Effector memory CD8-positive, alpha-beta T cell (primary cell): ENCODE measurements around the gene COL20A1.

Experiments used
- ATAC-seq: fragments of 150-1000 bp; cut with Tn5 transposase; replicated peaks from 2 replicates; pipeline ENCODE4 v1.10.0; 2021; ENCODE audit warnings: mild to moderate bottlenecking, moderate library complexity
- DNase-seq, 3 experiments: peaks; one replicate each; pipeline ENCODE4 v3.0.0; 2021
- H3K27ac Mint-ChIP-seq, 2 donors: one replicate each; pipeline ENCODE4 v1.8.0; 2022; ENCODE audit warnings: mild to moderate bottlenecking in 2 of 2, mixed read lengths in 2 of 2, moderate library complexity in 2 of 2
- H3K27me3 Mint-ChIP-seq, 2 donors: one replicate each; pipeline ENCODE4 v1.8.0; 2022; ENCODE audit warnings: mixed read lengths in 2 of 2
- H3K36me3 Mint-ChIP-seq: one replicate; pipeline ENCODE4 v1.8.0; 2022; ENCODE audit warnings: mild to moderate bottlenecking, moderate library complexity, mixed read lengths; ENCODE audit not compliant: insufficient read depth
- H3K4me1 Mint-ChIP-seq, 2 donors: one replicate each; pipeline ENCODE4 v1.8.0; 2022; ENCODE audit warnings: low read depth in 2 of 2, mixed read lengths in 2 of 2
- H3K4me3 Mint-ChIP-seq, 2 donors: one replicate each; pipeline ENCODE4 v1.8.0; 2022; ENCODE audit warnings: mild to moderate bottlenecking in 2 of 2, mixed read lengths in 2 of 2, moderate library complexity in 2 of 2
- H3K9me3 Mint-ChIP-seq, 2 donors: one replicate each; pipeline ENCODE4 v1.8.0; 2022; ENCODE audit warnings: mixed read lengths in 2 of 2

The COL20A1 gene

DNA sequence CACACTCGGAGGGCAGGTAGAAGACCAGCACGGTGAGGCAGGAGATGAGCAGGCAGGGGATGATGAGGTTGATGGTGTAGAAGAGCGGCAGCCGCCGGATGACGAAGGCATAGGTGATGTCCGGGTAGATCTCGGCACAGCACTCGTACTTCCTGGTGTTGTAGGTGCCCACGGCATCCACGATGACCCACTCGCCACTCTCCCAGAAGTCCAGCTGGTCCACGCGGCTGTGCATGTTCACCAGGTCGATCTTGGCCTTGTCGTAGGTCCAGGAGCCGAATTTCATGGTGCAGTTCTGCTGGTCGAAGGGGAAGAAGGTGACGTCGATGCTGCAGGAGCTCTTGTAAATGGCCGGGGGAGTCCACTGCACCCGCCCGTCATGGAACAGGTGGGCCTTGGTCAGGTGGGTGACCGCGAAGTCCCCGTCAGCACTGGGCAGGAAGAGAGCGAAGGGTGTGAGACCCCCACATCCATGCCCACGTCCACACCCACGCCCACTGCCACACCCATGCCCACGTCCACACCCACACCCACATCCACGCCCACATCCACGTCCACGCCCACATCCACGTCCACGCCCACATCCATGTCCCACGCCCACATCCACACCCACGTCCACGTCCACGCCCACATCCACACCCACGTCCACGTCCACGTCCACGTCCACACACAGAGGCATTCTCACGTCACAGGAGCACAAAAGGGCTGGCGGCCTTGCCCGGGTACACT, 57.8 kb downstream of the COL20A1 start:
- H3K4me3 Mint-ChIP-seq = no peak overlapping the region
- no peaks in the 10 kb centered on the region for H3K4me1 Mint-ChIP-seq
- peak overlapping the region in 1 of 2 donors; percentile 57 for H3K27ac Mint-ChIP-seq
- peaks cover 0 to 8% of the 10 kb centered on the region in 2 donors for H3K9me3 Mint-ChIP-seq
- no peaks in the 10 kb centered on the region for H3K36me3 Mint-ChIP-seq
- H3K27me3 Mint-ChIP-seq = peaks cover 0 to 5% of the 10 kb centered on the region in 2 donors
- no peak for DNase-seq
- ATAC-seq = no peak

DNA sequence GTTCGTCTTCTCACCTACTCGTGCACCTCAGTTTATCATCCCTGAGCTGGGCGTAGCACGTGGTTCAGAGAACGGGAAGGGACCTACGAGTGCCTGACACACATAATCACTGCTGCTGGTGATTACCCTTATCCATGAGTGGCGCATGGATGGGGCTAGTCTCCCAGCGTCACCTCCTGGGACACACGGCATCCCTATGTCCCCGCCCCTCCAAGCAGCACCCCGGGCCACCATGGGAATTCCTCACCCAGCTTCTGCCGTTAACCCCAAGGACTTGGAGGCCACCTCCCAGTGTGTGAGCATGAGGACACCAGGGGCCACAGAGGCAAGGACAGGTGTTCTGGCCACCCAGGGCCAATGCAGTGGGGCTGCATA, 58.3 kb downstream of the COL20A1 start:
- Mint-ChIP-seq H3K4me1 (no peaks in the 10 kb centered on the region), H3K4me3 (no peak overlapping the region), H3K27ac (peak overlapping the region in 1 of 2 donors; percentile 57), H3K27me3 (peaks cover 0 to 6% of the 10 kb centered on the region in 2 donors), H3K9me3 (peaks cover 0 to 8% of the 10 kb centered on the region in 2 donors), H3K36me3 (no peaks in the 10 kb centered on the region)
- ATAC-seq (no peak), DNase-seq (no peak)

DNA sequence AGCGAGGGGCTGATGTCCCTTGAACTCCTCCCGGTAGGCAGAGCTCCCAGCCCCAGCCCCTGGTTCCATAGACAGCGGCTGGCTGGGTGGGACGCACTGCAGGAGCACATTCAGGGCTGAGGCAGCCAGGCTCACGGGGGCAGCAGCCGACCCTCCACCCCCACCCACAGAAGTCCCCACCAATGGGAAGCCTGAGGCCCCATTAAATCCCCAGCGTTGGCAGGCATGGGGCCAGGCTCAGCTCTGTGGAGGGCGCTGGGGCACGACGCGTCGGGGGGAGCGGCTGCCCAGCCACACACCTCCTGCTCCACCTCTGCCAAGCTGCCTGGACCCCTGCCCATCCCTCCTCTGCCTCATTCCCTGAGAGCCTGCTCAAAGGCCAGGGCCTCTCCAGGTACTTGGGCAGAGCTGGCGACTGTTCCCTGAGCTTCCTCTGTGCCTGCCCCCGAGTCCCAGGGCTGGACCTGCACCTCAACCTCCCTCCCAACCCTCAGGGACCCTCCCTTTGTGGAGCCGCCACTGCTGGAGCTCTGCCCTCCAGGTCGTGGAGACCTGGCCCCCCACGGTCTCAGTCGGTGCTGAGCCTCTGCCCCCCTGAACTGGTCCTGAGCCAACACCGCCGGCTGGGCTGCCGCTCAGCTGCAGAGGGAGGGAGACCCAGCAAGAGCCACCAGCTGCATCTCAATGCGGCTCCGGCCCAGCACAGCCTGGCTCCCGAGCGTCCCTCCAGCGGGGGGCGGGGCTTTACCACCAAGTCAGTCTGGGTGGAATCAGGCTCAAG, 59.0 kb downstream of the COL20A1 start:
- ATAC-seq (no peak), DNase-seq (no peak)
- Mint-ChIP-seq H3K4me1 (no peaks in the 10 kb centered on the region), H3K27me3 (peaks cover 0 to 8% of the 10 kb centered on the region in 2 donors), H3K4me3 (no peak overlapping the region), H3K36me3 (no peaks in the 10 kb centered on the region), H3K27ac (no peak overlapping the region), H3K9me3 (peaks cover 0 to 8% of the 10 kb centered on the region in 2 donors)

DNA sequence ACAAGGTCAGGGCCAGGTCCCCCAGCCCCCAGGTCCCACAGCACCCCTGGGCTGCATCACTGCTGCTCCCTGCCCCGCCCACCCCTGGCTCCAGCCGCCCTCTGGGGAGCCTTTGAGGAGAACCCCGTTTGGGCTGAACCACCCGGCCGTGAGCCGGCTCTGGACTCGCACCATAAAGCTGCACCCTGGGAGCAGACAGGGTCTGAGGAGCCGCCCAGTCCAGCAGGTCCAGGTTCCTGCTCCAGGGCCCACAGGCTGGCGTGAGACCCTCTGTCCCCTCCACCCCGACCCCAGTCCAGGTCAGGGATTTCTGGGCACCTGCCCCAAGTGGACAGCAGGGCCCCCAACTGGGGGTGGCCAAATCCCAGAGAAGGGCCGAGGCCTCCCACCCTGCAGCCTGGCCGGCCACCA, 59.8 kb downstream of the COL20A1 start:
- Mint-ChIP-seq H3K9me3 (peaks cover 0 to 8% of the 10 kb centered on the region in 2 donors), H3K27me3 (peaks cover 0 to 13% of the 10 kb centered on the region in 2 donors), H3K4me1 (no peaks in the 10 kb centered on the region), H3K36me3 (no peaks in the 10 kb centered on the region), H3K4me3 (no peak overlapping the region), H3K27ac (no peak overlapping the region)
- no peak for DNase-seq
- ATAC-seq = no peak

DNA sequence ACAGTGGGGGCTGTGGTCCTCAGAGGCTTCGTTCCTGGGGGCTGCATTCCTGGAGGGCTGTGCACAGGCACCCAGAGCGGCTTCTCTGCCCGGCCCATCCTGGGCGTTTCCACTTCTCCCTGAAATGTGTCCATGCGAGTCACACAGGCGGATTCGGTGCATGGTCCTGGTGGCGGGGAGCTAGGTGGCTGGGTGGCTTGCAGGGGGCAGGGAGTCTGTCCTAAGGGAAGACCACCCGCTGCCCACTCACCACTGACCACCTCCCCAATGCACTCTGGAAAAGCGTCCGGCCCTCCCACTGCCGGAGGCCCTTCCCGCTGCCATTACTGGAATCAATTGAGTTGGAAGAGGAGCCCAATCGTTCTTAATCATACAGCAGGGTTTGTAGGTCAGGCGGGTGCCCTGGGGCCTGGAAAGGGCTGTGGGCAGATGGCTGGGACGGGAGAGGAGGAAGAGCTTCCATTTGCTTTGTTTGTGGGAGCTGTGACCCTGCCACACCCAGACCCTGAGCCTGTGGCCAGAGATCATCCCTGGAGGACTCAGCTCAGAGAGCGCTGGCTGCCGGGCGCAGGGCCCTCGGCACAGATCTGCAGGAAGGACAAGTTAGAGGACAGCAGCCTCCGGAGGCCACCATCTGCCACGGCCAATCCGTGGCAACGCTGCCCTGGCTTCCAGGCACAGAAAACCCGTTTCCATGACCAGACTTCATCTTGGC, 61.8 kb downstream of the COL20A1 start:
- no peaks in the 10 kb centered on the region for H3K36me3 Mint-ChIP-seq
- no peaks in the 10 kb centered on the region for H3K4me1 Mint-ChIP-seq
- ATAC-seq (no peak), DNase-seq (no peak)
- no peak overlapping the region for H3K4me3 Mint-ChIP-seq
- H3K27me3 Mint-ChIP-seq = peaks cover 2 to 29% of the 10 kb centered on the region in 2 donors
- no peak overlapping the region for H3K27ac Mint-ChIP-seq
- peaks cover 0 to 8% of the 10 kb centered on the region in 2 donors for H3K9me3 Mint-ChIP-seq

DNA sequence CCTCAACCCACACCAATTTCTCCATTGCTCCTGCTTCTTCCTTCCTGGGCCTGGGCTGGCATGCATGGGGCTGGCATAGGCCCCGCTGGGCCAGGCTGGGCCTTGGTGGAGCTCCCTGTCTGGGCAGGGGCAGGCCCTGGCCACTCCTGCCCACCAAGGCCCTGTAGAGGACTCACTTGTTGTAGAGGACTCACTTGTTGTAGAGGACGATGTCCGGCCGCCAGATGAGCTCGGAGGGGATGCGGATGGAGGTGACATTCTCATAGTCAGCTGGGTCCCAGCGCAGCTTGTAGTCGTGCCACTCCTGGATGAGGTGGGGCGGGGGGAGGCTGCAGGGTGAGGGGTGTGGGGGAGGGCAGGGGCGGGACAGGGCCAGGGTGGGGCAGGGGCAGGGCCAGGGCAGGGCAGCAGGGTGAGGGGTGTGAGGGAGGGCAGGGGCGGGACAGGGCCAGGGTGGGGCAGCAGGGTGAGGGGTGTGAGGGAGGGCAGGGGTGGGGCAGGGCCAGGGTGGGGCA, 62.9 kb downstream of the COL20A1 start:
- Mint-ChIP-seq H3K4me3 (no peak overlapping the region), H3K27me3 (peaks cover 5 to 36% of the 10 kb centered on the region in 2 donors)

DNA sequence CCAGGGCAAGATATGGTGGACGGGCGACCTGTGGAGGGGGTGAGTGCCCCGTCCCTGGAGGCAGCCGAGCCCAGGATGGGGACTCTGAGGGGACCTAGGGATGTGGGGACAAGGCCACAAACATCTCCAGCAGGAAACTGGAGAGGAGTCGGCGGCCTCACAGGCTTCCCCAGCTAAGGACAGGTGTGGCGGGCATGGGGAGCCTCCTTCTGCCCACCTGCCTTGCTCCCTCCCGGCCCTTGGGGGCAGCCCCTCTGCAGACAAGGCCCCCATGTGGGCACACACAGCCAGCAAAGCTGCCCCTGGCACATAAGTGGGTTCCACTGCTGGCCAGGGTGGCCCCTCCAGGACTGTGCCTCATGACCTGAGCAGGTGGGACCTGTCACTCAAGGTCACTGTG, 63.5 kb downstream of the COL20A1 start:
- no peaks in the 10 kb centered on the region for H3K36me3 Mint-ChIP-seq
- no peaks in the 10 kb centered on the region for H3K4me1 Mint-ChIP-seq
- no peak for ATAC-seq

More for the DNA sequence above, 62.9 kb downstream of the COL20A1 start:
- no peak for ATAC-seq
- no peaks in the 10 kb centered on the region for H3K9me3 Mint-ChIP-seq
- H3K36me3 Mint-ChIP-seq = no peaks in the 10 kb centered on the region
- H3K4me1 Mint-ChIP-seq = no peaks in the 10 kb centered on the region
- no peak overlapping the region for H3K27ac Mint-ChIP-seq
- DNase-seq = no peak

DNA sequence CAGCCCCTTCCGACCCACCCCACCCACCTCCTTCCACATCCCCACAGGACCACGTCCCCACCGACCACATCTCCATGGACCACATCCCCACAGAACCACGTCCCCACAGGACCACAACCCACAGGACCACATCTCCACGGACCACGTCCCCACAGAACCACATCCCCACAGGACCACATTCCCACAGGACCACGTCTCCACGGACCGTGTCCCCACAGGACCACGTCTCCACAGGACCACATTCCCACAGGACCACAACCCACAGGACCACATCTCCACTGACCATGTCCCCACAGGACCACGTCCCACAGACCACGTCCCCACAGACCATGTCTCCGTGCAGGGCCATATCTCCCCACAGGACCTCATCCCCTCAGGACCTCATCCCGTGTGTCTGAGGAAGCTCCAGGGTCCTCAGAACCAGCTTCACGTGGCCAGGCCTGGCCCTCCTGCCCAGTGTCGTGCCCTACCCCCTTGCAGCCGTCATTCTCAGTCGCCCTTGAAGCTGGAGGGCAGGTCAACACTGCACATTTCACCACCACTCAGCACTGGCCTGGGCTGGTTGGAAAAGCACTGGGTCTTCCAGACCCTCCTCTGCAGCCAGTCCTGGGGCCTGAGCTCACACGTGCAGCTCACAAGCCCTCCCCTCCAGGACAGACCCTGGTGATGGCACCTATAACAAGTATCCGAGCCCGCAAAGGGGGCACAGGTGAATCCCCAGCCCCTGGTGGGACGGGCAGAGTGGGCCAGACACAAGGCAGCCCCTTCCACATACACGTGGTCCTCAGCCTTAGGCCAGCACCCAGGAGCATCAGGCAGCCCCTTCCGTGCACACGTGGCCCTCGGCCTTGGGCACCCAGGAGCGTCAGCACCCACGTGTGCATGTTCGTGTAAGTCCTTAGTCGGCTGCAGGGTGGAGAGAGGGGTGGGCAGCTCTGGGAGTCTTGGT, 64.2 kb downstream of the COL20A1 start:
- H3K27me3 Mint-ChIP-seq = peaks cover 7 to 39% of the 10 kb centered on the region in 2 donors
- H3K9me3 Mint-ChIP-seq = no peaks in the 10 kb centered on the region
- H3K27ac Mint-ChIP-seq = no peak overlapping the region
- DNase-seq (no peak), ATAC-seq (no peak)
- no peaks in the 10 kb centered on the region for H3K36me3 Mint-ChIP-seq
- no peaks in the 10 kb centered on the region for H3K4me1 Mint-ChIP-seq
- H3K4me3 Mint-ChIP-seq = no peak overlapping the region

More for the DNA sequence above, 63.5 kb downstream of the COL20A1 start:
- peaks cover 5 to 36% of the 10 kb centered on the region in 2 donors for H3K27me3 Mint-ChIP-seq
- DNase-seq = no peak
- H3K9me3 Mint-ChIP-seq = no peaks in the 10 kb centered on the region
- H3K27ac Mint-ChIP-seq = no peak overlapping the region
- H3K4me3 Mint-ChIP-seq = no peak overlapping the region

DNA sequence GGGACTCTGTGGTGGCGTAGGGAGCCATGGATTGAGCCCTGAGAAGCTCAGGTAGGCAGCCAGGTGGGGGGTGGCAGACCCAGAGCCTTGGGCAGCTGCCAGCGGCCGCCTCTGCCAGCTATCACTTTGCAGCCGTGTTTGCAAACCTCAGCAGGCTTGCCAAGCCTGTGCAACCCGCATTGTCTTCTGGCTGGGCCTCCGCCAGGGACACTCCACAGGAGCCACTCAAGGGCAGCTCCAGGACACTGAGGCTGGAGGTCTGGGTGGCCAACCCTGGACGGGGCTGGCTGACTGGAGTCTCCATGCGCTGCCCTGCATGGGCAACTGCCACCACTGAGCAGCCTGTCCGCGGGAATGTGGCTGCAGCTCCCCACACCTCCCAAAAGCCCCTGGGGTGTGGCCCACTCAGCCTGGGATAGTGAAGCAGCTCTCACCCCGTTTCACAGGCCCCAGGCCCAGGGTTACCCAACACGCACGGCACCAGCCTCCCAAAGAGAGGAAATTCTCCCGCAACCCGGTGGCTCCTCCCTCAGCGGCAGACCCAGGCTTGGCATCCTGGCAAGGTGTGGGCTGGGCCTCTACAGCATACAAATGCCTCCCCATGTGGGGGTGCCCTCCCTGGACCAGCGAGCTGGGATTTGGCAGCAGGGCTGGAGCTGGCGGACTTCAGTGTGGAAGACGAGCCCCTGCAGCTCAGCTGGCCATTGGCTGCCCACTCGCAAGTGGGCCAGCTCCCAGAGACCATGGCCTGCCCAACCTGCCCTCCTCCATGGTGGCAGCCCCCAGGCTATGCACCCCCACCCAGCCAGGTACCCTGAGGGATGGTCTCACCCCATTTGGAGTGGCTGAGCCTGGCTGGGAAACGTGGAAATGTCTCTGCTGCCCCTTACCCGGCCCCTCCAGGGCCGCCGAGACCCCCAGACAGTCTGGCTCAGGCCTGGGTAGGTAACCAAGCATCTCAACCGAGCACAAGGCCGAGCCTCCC, 65.2 kb downstream of the COL20A1 start:
- no peaks in the 10 kb centered on the region for H3K9me3 Mint-ChIP-seq
- H3K4me3 Mint-ChIP-seq = no peak overlapping the region
- H3K27me3 Mint-ChIP-seq = peaks cover 17 to 49% of the 10 kb centered on the region in 2 donors
- ATAC-seq (no peak), DNase-seq (no peak)
- H3K27ac Mint-ChIP-seq = no peak overlapping the region
- H3K4me1 Mint-ChIP-seq = peaks cover 0 to 8% of the 10 kb centered on the region in 2 donors
- no peaks in the 10 kb centered on the region for H3K36me3 Mint-ChIP-seq

DNA sequence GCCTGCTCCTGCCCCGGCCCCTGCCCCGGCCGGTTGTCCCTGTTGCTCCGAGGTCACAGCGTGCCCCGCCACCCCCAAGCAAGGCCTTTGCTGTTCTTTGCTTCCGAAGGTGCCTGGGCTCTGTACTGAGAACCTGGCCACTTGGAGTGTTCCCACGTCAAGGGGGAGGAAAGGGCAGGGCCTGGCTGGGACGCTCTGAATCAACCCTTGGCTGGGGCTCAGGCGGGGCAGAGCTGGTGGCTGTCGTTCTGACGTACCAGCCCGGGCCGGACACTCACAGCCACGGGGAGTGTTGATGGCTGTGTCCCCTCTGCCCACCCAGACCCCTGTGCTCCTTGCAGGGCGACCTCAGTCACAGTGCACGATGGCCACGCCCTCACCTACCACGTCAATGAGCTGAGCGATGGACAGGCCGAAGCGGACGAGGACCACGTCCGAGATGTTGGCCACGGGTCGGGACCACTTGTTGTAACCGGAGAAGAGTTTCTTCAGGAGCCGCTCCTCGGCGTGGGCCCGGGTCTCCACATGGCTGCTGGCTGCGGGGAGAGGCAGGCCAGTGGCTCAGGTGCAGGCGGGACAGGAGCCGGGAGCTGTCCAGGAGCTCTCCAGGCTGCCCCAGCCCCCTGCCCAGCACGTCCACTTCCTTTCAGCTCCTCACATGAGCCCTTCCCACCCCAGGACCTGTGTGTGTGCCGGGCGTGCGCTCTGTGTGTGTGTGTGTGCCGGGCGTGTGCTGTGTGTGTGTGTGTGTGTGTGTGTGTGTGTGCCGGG, 66.4 kb downstream of the COL20A1 start:
- ATAC-seq (no peak), DNase-seq (no peak)
- H3K4me1 Mint-ChIP-seq = peaks cover 0 to 8% of the 10 kb centered on the region in 2 donors
- H3K36me3 Mint-ChIP-seq = no peaks in the 10 kb centered on the region
- H3K4me3 Mint-ChIP-seq = no peak overlapping the region
- H3K27me3 Mint-ChIP-seq = peaks cover 17 to 61% of the 10 kb centered on the region in 2 donors
- no peak overlapping the region for H3K27ac Mint-ChIP-seq
- no peaks in the 10 kb centered on the region for H3K9me3 Mint-ChIP-seq
